IMR-90 (cell line): ENCODE data around the gene IGIP. TPM values are rescaled to one million over a fixed set of nuclear protein-coding genes. Genes with fewer than 3 reads are reported as not detected.

ENCODE experiments used
- ATAC-seq: fragments of 200-7000 bp; cut with Tn5 transposase; 2 replicates; pipeline ENCODE4 v1.9.1; 2020; ENCODE audit warnings: low read depth, mild to moderate bottlenecking, moderate library complexity
- BruUV-seq: library from RNA; stranded (reverse); fragments of 400-500 nt; replicated peaks from 2 replicates; lab custom pipeline; 2021; lab: Mats Ljungman, UMichigan
- CTCF ChIA-PET: fragments of 300-600 bp; formaldehyde crosslinking; extraction: SDS; loops from one replicate; lab custom pipeline; 2021; ENCODE audit warnings: antibody characterized with exemption; lab: Yijun Ruan, JAX
- POLR2A ChIA-PET: fragments of 300-600 bp; sonication (Branson Sonifier 250); formaldehyde crosslinking; loops from one replicate; lab custom pipeline; 2022; ENCODE audit warnings: antibody characterized with exemption; ENCODE audit not compliant: unreplicated experiment; lab: Charles Lee
- DNase-seq: peaks from one replicate; pipeline ENCODE4 v3.0.0; 2013
- H2AFZ ChIP-seq: replicated peaks from 2 replicates; pipeline ENCODE3; 2013; ENCODE audit warnings: low read length, mild to moderate bottlenecking; ENCODE audit not compliant: poor library complexity
- H2AK5ac ChIP-seq: 2 replicates; pipeline ENCODE4 v1.6.1; 2013; ENCODE audit warnings: low read depth, low read length, inconsistent platforms
- H2AK9ac ChIP-seq: replicated peaks from 2 replicates; pipeline ENCODE3; 2013; ENCODE audit warnings: mild to moderate bottlenecking, low read depth, low read length, moderate library complexity; ENCODE audit not compliant: poor library complexity
- H2BK120ac ChIP-seq: 2 replicates; pipeline ENCODE4 v1.6.1; 2013; ENCODE audit warnings: low read depth, low read length, inconsistent platforms
- H2BK15ac ChIP-seq: 3 replicates; pipeline ENCODE4 v1.6.1; 2013; ENCODE audit warnings: low read depth, low read length, inconsistent platforms
- H2BK20ac ChIP-seq: 2 replicates; pipeline ENCODE4 v1.6.1; 2013; ENCODE audit warnings: low read depth, mild to moderate bottlenecking, inconsistent platforms, low read length, moderate library complexity
- H2BK5ac ChIP-seq: 2 replicates; pipeline ENCODE4 v1.6.1; 2013; ENCODE audit warnings: mild to moderate bottlenecking, low read depth, low read length, inconsistent platforms; ENCODE audit not compliant: poor library complexity, severe bottlenecking
- H3K14ac ChIP-seq: replicated peaks from 2 replicates; pipeline ENCODE4 v1.6.1; 2013; ENCODE audit warnings: low read depth, low read length, inconsistent platforms
- H3K18ac ChIP-seq: 2 replicates; pipeline ENCODE4 v1.6.1; 2013; ENCODE audit warnings: low read depth, low read length, control low read depth
- H3K23ac ChIP-seq: 2 replicates; pipeline ENCODE4 v1.6.1; 2013; ENCODE audit warnings: low read depth, low read length, inconsistent platforms
- H3K27ac ChIP-seq: 2 replicates; pipeline ENCODE4 v1.5.1; 2013; ENCODE audit warnings: mild to moderate bottlenecking, control low read depth, low read length; ENCODE audit not compliant: insufficient read depth
- H3K27me3 ChIP-seq: 2 replicates; pipeline ENCODE4 v1.6.1; 2013; ENCODE audit warnings: low read length; ENCODE audit not compliant: control insufficient read depth, insufficient read depth
- H3K36me3 ChIP-seq: 2 replicates; pipeline ENCODE4 v1.6.1; 2013; ENCODE audit warnings: low read length, mixed read lengths; ENCODE audit not compliant: control insufficient read depth, insufficient read depth
- H3K4ac ChIP-seq: 2 replicates; pipeline ENCODE4 v1.6.1; 2013; ENCODE audit warnings: low read depth, low read length, inconsistent platforms
- H3K4me1 ChIP-seq: 2 replicates; pipeline ENCODE4 v1.6.1; 2013; ENCODE audit warnings: low read length, mixed read lengths; ENCODE audit not compliant: control insufficient read depth, insufficient read depth
- H3K4me2 ChIP-seq: 2 replicates; pipeline ENCODE4 v1.6.1; 2013; ENCODE audit warnings: low read depth, mild to moderate bottlenecking, control low read depth, low read length, moderate library complexity
- H3K4me3 ChIP-seq: 2 replicates; pipeline ENCODE4 v1.5.1; 2013; ENCODE audit warnings: low read depth, mild to moderate bottlenecking, control low read depth, low read length, moderate library complexity; ENCODE audit not compliant: insufficient read depth
- H3K56ac ChIP-seq: 2 replicates; pipeline ENCODE4 v1.6.1; 2013; ENCODE audit warnings: low read length, inconsistent platforms; ENCODE audit not compliant: insufficient read depth; ENCODE audit errors: extremely low read depth
- H3K79me1 ChIP-seq, 2 experiments: 2 replicates each; pipeline ENCODE4 v1.6.1; 2013; ENCODE audit warnings: low read length in 2 of 2, inconsistent platforms in 1 of 2, low read depth in 1 of 2
- H3K9ac ChIP-seq: 2 replicates; pipeline ENCODE4 v1.6.1; 2013; ENCODE audit warnings: low read depth, low read length, control low read depth
- H3K9me1 ChIP-seq: 2 replicates; pipeline ENCODE4 v1.6.1; 2013; ENCODE audit warnings: low read length, inconsistent platforms; ENCODE audit not compliant: insufficient read depth
- H3K9me3 ChIP-seq: 2 replicates; pipeline ENCODE4 v1.6.1; 2013; ENCODE audit warnings: low read length; ENCODE audit not compliant: control insufficient read depth, insufficient read depth
- H4K20me1 ChIP-seq: 2 replicates; pipeline ENCODE4 v1.6.1; 2013; ENCODE audit warnings: low read length, inconsistent platforms; ENCODE audit not compliant: insufficient read depth
- H4K5ac ChIP-seq: 2 replicates; pipeline ENCODE4 v1.6.1; 2013; ENCODE audit warnings: mild to moderate bottlenecking, low read depth, low read length, control low read depth
- H4K8ac ChIP-seq, 2 experiments: 2 replicates each; pipeline ENCODE4 v1.6.1; 2013; ENCODE audit warnings: low read depth in 2 of 2, low read length in 2 of 2, control low read depth in 1 of 2, inconsistent platforms in 1 of 2
- H4K91ac ChIP-seq: 2 replicates; pipeline ENCODE4 v1.6.1; 2013; ENCODE audit warnings: low read depth, low read length, inconsistent platforms; ENCODE audit not compliant: insufficient read depth
- CEBPB ChIP-seq: IDR thresholded peaks from 2 replicates; pipeline ENCODE4 v1.6.1; 2012; ENCODE audit warnings: low read depth, low read length, improper control_type of control experiment
- MAFK ChIP-seq: IDR thresholded peaks from 2 replicates; pipeline ENCODE4 v1.6.1; 2012; ENCODE audit warnings: low read depth, low read length, improper control_type of control experiment
- WGBS, 2 experiments: methylation state at CpG; one replicate each; pipeline versions ENCODE4 v1.1.5 to v1.1.7; 2013; ENCODE audit warnings: missing lambda C conversion rate in 2 of 2; ENCODE audit not compliant: insufficient read length in 1 of 2; ENCODE audit errors: extremely low coverage in 2 of 2; 5-methylcytosine and 5-hydroxymethylcytosine counted together
- dilution Hi-C: fragments of 300-500 bp; cut with HindIII; formaldehyde crosslinking; loops from one replicate; pipeline ENCODE4 v1.14.3; 2018; ENCODE audit warnings: low sequenced_read_pairs; ENCODE audit not compliant: unreplicated experiment
- in situ Hi-C: fragments of 300-500 bp; cut with MboI; formaldehyde crosslinking; loops from 3 replicates; pipeline ENCODE4 v1.14.3; 2019; ENCODE audit warnings: low sequenced_read_pairs, inconsistent platforms, mixed read lengths
- intact Hi-C: fragments of 100-400 bp; cut with micrococcal nuclease; formaldehyde crosslinking; loops from 2 replicates; pipeline ENCODE4 v1.10.0; 2022
- polyA plus RNA-seq, 3 experiments: library from polyadenylated mRNA; depleted of rRNA; stranded (reverse); fragments of >200 nt; gene quantifications; 2 replicates each; pipeline ENCODE4 v1.2.3, GENCODE V29; 2012; ENCODE audit warnings: low replicate concordance in 1 of 3
- total RNA-seq: library from RNA; depleted of rRNA; stranded (reverse); fragments of >200 nt; gene quantifications from 2 replicates; pipeline ENCODE4 v1.2.3, GENCODE V29; 2012

IGIP gene
- total and polyA plus RNA-seq, 2 of the 4 experiments (the other 2 are of a cell fraction): 1.2 to 5.0 TPM

DNA sequence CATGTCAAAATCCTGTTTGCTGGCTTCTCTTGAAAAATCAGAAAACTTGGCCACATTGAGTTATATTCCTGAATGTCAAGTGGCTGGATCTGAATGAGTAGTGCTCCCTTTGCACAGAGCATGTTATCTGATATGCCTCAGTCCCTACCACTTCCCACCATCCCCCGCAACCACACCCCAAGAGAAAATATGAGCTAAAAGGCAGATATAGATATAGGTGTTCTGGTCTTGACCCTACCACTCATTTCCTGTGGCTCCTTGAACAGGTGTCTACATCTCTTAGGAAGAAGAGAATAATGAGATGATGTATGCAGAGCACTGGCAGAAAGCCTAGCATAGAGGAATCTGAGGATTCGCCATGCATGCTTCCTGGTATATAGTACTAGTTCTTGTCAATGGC, 42.6 kb downstream of the IGIP start:
- WGBS, 2 experiments: no CpG with 5 or more reads among the region's 2 CpGs
- H3K18ac ChIP-seq: no peak overlapping the region

More for the DNA sequence above, 42.6 kb downstream of the IGIP start:
- Histone ChIP-seq H3K56ac (no peak overlapping the region), H2BK120ac (no peak overlapping the region), H4K91ac (no peak overlapping the region), H3K14ac (no peak overlapping the region), H4K8ac (no peak overlapping the region), H4K5ac (no peak overlapping the region), H3K79me1 (no peaks in the 10 kb centered on the region), H3K27me3 (no peaks in the 10 kb centered on the region), H3K4me1 (no peaks in the 10 kb centered on the region), H2AK5ac (no peak overlapping the region), H2AK9ac (no peak overlapping the region), H3K23ac (no peak overlapping the region), H2AFZ (no peak overlapping the region), H3K4me3 (no peak overlapping the region), H2BK20ac (no peak overlapping the region), H3K36me3 (no peaks in the 10 kb centered on the region), H2BK15ac (no peak overlapping the region), H3K4me2 (no peak overlapping the region), H4K20me1 (no peaks in the 10 kb centered on the region), H3K4ac (no peak overlapping the region), H3K9me1 (no peaks in the 10 kb centered on the region), H3K27ac (no peak overlapping the region), H3K9ac (no peak overlapping the region), H3K9me3 (no peaks in the 10 kb centered on the region), H2BK5ac (no peak overlapping the region)
- dilution Hi-C loops (no loop called here), intact Hi-C loops (no loop called here), in situ Hi-C loops (loop anchor here (5.0 to 10.0 kb wide), 2 partner anchors 96 to 384 kb away; no protein-coding TSS in a partner anchor)
- no peak for ATAC-seq
- BruUV-seq: no TSS peak
- ChIA-PET CTCF (interaction anchor here (0.8 to 1.1 kb wide), 2 partner anchors 11 to 95 kb away, joined by 3 to 4 read pairs; no protein-coding TSS in a partner anchor), POLR2A (no interaction called here)
- no peak for DNase-seq
- TF ChIP-seq MAFK: no peak
- no peak for TF ChIP-seq CEBPB
